Measurements from ENCODE around the gene ANKS4B. TPM values are rescaled to one million over a fixed set of nuclear protein-coding genes. Genes with fewer than 3 reads are reported as not detected.

ANKS4B gene
- total and polyA plus RNA-seq, 4 donors, result 0.11 TPM; not detected in 3

DNA sequence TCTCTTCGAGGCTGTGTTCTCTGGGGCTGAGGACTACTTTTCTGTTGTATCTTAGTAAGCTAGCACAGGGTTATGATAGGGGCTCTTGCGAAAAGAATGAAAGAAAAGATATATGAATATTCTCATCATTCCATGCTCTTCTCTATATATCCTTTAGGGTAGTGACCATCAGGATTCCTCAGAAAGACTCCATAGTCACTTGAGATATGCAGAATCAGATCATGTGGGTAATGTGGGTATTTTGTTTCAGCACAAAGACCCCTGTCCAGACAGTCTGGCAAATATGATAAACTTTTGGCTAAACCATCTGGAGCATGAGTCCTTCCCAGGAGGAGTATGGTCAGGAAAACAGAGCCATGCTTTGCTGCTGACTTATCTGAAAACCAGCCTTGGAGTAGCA is 23.1 kb downstream of the ANKS4B start:
- Histone ChIP-seq H3K9ac (ENCODE audit: insufficient read depth in 1 of 2, low read length in 2 of 2) (no peak overlapping the region), H3K27ac (ENCODE audit: low read depth in 1 of 2, low read length in 1 of 2) (no peak overlapping the region), H3K36me3 (ENCODE audit: control insufficient read depth in 4 of 4, insufficient read depth in 4 of 4, low read length in 4 of 4) (no peaks in the 10 kb centered on the region), H3K9me3 (ENCODE audit: control insufficient read depth in 4 of 4, insufficient read depth in 3 of 4, low read length in 3 of 4) (no peaks in the 10 kb centered on the region), H3K27me3 (ENCODE audit: control insufficient read depth in 3 of 3, insufficient read depth in 3 of 3, low read length in 2 of 3) (no peaks in the 10 kb centered on the region), H3K4me1 (ENCODE audit: control insufficient read depth in 5 of 5, insufficient read depth in 5 of 5, low read length in 5 of 5) (no peaks in the 10 kb centered on the region), H3K4me3 (no peak overlapping the region)
- DNase-seq, result no peak
- no peak for ATAC-seq (ENCODE audit: insufficient read depth, low FRiP score)
- TF ChIP-seq, protein P1, sequence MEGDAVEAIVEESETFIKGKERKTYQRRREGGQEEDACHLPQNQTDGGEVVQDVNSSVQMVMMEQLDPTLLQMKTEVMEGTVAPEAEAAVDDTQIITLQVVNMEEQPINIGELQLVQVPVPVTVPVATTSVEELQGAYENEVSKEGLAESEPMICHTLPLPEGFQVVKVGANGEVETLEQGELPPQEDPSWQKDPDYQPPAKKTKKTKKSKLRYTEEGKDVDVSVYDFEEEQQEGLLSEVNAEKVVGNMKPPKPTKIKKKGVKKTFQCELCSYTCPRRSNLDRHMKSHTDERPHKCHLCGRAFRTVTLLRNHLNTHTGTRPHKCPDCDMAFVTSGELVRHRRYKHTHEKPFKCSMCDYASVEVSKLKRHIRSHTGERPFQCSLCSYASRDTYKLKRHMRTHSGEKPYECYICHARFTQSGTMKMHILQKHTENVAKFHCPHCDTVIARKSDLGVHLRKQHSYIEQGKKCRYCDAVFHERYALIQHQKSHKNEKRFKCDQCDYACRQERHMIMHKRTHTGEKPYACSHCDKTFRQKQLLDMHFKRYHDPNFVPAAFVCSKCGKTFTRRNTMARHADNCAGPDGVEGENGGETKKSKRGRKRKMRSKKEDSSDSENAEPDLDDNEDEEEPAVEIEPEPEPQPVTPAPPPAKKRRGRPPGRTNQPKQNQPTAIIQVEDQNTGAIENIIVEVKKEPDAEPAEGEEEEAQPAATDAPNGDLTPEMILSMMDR (IDR thresholded peaks at IDR 0.05; ENCODE audit: control extremely low read depth, extremely low read depth), result no peak
- 88 to 92% methylated on average over 2 of the region's 2 CpGs for WGBS, 2 donors

DNA sequence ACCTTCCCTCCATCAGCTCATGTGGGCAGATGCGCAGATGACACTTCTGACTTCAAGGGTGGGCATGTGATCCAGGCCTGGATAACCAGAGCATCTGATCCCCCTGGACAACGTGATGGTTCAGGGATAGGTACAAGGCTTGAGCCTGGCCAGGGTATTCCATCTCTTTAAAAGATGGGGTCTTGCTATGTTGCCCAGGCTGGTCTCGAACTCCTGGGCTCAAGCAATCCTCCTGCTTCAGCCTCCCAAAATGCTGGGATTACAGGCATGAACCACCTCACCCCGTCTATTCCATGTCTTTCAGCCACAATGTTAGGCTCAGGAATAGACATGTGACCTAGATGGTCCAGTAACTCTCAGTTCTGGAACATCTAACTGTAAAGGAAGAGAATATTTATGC is 23.8 kb downstream of the ANKS4B start:
- Histone ChIP-seq H3K9ac (ENCODE audit: insufficient read depth in 1 of 2, low read length in 2 of 2) (no peak overlapping the region), H3K9me3 (ENCODE audit: control insufficient read depth in 4 of 4, insufficient read depth in 3 of 4, low read length in 3 of 4) (no peaks in the 10 kb centered on the region), H3K4me1 (ENCODE audit: control insufficient read depth in 5 of 5, insufficient read depth in 5 of 5, low read length in 5 of 5) (no peaks in the 10 kb centered on the region), H3K36me3 (ENCODE audit: control insufficient read depth in 4 of 4, insufficient read depth in 4 of 4, low read length in 4 of 4) (no peaks in the 10 kb centered on the region), H3K4me3 (no peak overlapping the region), H3K27me3 (ENCODE audit: control insufficient read depth in 3 of 3, insufficient read depth in 3 of 3, low read length in 2 of 3) (no peaks in the 10 kb centered on the region), H3K27ac (ENCODE audit: low read depth in 1 of 2, low read length in 1 of 2) (no peak overlapping the region)
- TF ChIP-seq, protein P1 (IDR thresholded peaks at IDR 0.05; ENCODE audit: control extremely low read depth, extremely low read depth), result no peak
- DNase-seq (no peak), ATAC-seq (ENCODE audit: insufficient read depth, low FRiP score) (no peak)
- 83 to 92% methylated on average over 4 of the region's 4 CpGs for WGBS, 2 donors

GRCh38 chr16:21260870-21261791 is 27.6 kb downstream of the ANKS4B start:
- H3K4me1 ChIP-seq (ENCODE audit: control insufficient read depth in 5 of 5, insufficient read depth in 5 of 5, low read length in 5 of 5), result peaks cover 0 to 21% (median 0%) of the 10 kb centered on the region in 5 donors
- no peaks in the 10 kb centered on the region for H3K9me3 ChIP-seq (ENCODE audit: control insufficient read depth in 4 of 4, insufficient read depth in 3 of 4, low read length in 3 of 4)
- H3K27me3 ChIP-seq (ENCODE audit: control insufficient read depth in 3 of 3, insufficient read depth in 3 of 3, low read length in 2 of 3), result no peaks in the 10 kb centered on the region
- no peak for ATAC-seq (ENCODE audit: insufficient read depth, low FRiP score)
- no peak overlapping the region for H3K9ac ChIP-seq (ENCODE audit: insufficient read depth in 1 of 2, low read length in 2 of 2)
- no peak overlapping the region for H3K4me3 ChIP-seq
- 84% methylated on average over 9 of the region's 9 CpGs for WGBS, 2 donors
- H3K27ac ChIP-seq (ENCODE audit: low read depth in 1 of 2, low read length in 1 of 2), result peak overlapping the region in 1 of 2 donors; percentile 42
- TF ChIP-seq, protein P1 (IDR thresholded peaks at IDR 0.05; ENCODE audit: control extremely low read depth, extremely low read depth), result no peak
- no peak for DNase-seq
- no peaks in the 10 kb centered on the region for H3K36me3 ChIP-seq (ENCODE audit: control insufficient read depth in 4 of 4, insufficient read depth in 4 of 4, low read length in 4 of 4)
